ENCODE results near the gene EXT2. TPM values are rescaled to one million over a fixed set of nuclear protein-coding genes. Genes with fewer than 3 reads are reported as not detected.

The EXT2 gene
- total RNA-seq, 1 donor from 2014 or later, result 53.7 TPM

DNA sequence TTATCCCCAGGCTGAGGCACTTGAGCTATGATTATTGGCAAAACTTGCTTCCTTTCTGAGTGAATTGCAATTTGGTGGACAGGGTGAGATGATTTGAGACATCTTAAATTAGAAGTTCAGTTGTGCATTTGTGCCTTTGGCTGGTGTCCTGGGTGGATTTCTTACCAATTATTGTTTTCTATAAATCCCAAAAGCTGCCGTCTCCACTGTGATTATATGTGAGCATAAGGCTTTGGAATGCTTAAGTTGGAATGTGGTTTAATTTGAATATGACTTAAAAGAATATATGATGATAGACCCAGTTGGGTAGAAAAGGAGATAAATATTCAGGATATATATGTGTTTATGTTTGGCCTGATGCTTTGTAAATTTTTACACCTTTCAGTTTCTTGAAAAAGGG, 70.0 kb downstream of the EXT2 start:
- TF ChIP-seq, protein P1, sequence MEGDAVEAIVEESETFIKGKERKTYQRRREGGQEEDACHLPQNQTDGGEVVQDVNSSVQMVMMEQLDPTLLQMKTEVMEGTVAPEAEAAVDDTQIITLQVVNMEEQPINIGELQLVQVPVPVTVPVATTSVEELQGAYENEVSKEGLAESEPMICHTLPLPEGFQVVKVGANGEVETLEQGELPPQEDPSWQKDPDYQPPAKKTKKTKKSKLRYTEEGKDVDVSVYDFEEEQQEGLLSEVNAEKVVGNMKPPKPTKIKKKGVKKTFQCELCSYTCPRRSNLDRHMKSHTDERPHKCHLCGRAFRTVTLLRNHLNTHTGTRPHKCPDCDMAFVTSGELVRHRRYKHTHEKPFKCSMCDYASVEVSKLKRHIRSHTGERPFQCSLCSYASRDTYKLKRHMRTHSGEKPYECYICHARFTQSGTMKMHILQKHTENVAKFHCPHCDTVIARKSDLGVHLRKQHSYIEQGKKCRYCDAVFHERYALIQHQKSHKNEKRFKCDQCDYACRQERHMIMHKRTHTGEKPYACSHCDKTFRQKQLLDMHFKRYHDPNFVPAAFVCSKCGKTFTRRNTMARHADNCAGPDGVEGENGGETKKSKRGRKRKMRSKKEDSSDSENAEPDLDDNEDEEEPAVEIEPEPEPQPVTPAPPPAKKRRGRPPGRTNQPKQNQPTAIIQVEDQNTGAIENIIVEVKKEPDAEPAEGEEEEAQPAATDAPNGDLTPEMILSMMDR (IDR thresholded peaks at IDR 0.05), result no peak
- H3K4me1 ChIP-seq, result no peaks in the 10 kb centered on the region
- H3K4me3 ChIP-seq, result no peak overlapping the region
- intact Hi-C loops (cut with DNase I), result no loop called here
- no peaks in the 10 kb centered on the region for H3K36me3 ChIP-seq
- H3K27me3 ChIP-seq (ENCODE audit: low read depth), result no peaks in the 10 kb centered on the region
- DNase-seq (no peak), ATAC-seq (no peak)
- H3K27ac ChIP-seq, result no peak overlapping the region
- no peaks in the 10 kb centered on the region for H3K9me3 ChIP-seq

DNA sequence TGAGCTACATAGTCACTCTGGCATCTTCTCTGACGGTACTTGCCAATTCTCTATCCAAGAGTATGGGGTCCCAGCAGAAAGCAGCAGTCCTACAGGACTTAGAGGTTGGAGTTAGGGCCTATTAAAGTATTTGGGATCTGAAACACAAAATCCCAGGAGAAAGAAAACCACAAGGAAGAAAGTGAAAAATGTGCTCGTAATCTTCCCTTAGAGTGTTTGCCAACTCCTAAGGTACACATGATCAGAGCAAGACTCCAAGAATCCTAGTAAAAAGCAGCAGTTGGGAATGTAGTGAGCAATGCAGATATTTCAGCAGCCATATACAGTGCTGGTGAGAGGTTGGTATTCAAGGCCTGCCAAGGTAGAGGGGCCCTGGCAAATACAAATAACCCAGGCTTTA, 71.6 kb downstream of the EXT2 start:
- Histone ChIP-seq H3K36me3 (peaks cover 7% of the 10 kb centered on the region), H3K4me3 (no peak overlapping the region), H3K9me3 (no peaks in the 10 kb centered on the region), H3K4me1 (no peaks in the 10 kb centered on the region), H3K27me3 (ENCODE audit: low read depth) (no peaks in the 10 kb centered on the region), H3K27ac (no peak overlapping the region)
- intact Hi-C loops (cut with DNase I), result no loop called here
- TF ChIP-seq, protein P1 (IDR thresholded peaks at IDR 0.05), result no peak
- DNase-seq (no peak), ATAC-seq (no peak)

DNA sequence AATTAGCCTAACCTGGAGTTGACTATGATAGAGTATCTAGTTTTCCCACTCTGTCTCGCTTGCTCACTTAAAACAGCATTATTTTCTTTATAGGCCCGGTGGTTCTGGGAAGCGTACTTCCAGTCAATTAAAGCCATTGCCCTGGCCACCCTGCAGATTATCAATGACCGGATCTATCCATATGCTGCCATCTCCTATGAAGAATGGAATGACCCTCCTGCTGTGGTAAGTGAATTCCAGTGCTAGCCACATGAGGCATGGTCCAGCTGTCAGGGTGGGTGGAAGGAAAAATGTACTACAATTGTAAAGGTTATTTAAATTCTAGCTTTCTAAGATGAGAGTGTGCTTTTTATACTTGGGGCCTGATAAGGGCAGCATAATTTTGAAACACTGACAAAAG, 76.0 kb downstream of the EXT2 start:
- Histone ChIP-seq H3K4me3 (no peak overlapping the region), H3K27ac (no peak overlapping the region), H3K36me3 (peaks cover 20% of the 10 kb centered on the region), H3K27me3 (ENCODE audit: low read depth) (no peaks in the 10 kb centered on the region), H3K4me1 (no peaks in the 10 kb centered on the region), H3K9me3 (no peaks in the 10 kb centered on the region)
- TF ChIP-seq, protein P1 (IDR thresholded peaks at IDR 0.05), result no peak
- ATAC-seq (no peak), DNase-seq (no peak)
- intact Hi-C loops (cut with DNase I), result no loop called here

DNA sequence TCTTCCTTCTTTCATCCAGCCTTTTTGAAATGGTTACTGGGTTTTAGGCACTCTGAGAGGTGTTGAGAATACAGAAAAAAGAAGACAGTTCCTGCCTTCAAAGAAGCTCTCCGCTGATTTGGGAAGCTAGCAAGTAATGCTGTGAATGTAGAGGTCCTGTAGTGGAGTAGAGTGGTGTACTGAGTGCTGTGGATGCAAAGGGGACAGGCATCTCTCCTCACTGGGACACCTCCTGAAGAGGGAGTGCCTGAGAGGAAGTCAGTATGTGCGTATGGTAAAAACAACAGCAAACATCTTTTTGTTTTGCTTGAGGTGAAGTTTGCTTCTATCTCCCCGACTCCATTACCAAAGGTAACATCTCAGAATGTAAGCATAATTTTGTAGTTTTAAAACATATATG, 77.5 kb downstream of the EXT2 start:
- ATAC-seq (no peak), DNase-seq (no peak)
- Histone ChIP-seq H3K36me3 (peaks cover 20% of the 10 kb centered on the region), H3K9me3 (no peaks in the 10 kb centered on the region), H3K27me3 (ENCODE audit: low read depth) (no peaks in the 10 kb centered on the region), H3K27ac (no peak overlapping the region), H3K4me3 (no peak overlapping the region), H3K4me1 (no peaks in the 10 kb centered on the region)
- TF ChIP-seq, protein P1 (IDR thresholded peaks at IDR 0.05), result no peak
- intact Hi-C loops (cut with DNase I), result no loop called here

DNA sequence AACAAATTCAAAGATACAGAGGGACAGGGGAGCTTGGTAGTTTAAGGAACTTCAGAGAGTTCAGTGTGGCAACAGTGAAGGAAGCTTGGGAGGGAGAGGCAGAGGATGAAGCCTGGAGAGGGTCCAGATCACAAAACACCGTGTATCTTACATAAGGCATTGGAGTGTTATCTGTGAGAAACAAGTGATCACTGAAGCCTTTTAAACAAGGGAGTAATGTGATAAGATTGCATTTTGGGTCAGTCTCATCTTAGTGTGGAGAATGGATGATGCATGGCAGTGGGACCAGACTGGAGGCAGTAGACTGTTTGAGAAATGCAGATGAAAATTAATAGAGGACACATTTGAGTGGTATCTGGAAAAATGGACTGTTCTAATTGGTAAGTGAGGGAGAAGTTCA, 79.4 kb downstream of the EXT2 start:
- TF ChIP-seq, protein P1 (IDR thresholded peaks at IDR 0.05), result no peak
- Histone ChIP-seq H3K27ac (no peak overlapping the region), H3K36me3 (peaks cover 20% of the 10 kb centered on the region), H3K4me3 (no peak overlapping the region), H3K4me1 (no peaks in the 10 kb centered on the region), H3K9me3 (no peaks in the 10 kb centered on the region), H3K27me3 (ENCODE audit: low read depth) (no peaks in the 10 kb centered on the region)
- ATAC-seq, result no peak
- intact Hi-C loops (cut with DNase I), result no loop called here
- no peak for DNase-seq

All from lower lobe of right lung (tissue), 2 donors.